RPMI8226 (cell line): ENCODE data around the gene APLP2.
"Not testable (repeated sequence)": the region's sequence is repeated elsewhere in the genome, so short reads cannot be mapped to it uniquely, and the experiment has no call there.

Experiments
- DNase-seq: peaks from one replicate; pipeline ENCODE4 v3.0.0-alpha.2; 2015

The APLP2 gene

DNA sequence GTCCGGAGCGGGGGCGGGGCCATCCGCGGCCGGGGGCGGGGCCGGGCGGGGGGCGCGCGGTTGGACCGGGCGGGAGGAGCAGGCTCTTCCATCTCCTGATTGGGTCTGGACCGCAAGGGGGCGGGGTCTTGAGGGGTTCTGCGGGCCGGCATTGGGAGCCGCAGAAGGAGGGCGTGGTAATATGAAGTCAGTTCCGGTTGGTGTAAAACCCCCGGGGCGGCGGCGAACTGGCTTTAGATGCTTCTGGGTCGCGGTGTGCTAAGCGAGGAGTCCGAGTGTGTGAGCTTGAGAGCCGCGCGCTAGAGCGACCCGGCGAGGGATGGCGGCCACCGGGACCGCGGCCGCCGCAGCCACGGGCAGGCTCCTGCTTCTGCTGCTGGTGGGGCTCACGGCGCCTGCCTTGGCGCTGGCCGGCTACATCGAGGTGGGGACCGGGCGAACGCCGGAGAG lies at the start of gene APLP2:
TSS of gene APLP2 (plus strand) at position 236 of the 450 bp plus-strand sequence. CDS start at position 320, 84 bp downstream.
- peak; percentile 96 for DNase-seq

DNA sequence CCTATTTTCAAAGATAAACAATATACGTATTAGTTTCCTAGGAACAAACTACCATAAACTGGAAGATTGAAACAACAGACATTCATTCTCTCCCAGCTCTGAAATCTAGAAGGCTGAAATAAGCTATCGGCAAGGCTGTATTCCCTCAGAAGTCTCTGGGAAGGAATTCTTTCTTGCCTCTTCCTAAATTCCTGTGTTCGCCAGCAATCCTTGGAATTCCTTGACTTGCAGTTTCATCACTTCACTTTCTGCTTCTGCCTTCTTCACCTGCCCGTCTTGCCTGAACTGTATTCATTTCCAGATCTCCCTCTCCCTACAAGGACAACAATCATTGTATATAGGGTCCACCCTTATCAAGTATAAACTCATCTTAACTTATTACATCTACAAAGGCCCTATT lies 49.4 kb upstream of the APLP2 start:
- no peak for DNase-seq

DNA sequence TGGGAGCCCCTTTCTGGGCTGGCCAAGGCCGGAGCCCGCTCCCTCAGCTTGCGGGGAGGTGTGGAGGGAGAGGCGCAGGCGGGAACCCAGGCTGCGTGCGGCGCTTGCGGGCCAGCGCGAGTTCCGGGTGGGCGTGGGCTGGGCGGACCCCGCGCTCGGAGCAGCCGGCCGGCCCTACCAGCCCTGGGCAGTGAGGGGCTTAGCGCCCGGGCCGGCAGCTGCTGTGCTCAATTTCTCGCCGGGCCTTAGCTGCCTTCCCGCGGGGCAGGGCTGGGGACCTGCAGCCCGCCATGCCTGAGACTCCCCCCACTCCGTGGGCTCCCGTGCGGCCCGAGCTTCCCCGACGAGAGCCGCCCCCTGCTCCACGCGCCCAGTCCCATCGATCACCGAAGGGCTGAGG lies 48.1 kb upstream of the APLP2 start:
- not testable (repeated sequence) for DNase-seq

DNA sequence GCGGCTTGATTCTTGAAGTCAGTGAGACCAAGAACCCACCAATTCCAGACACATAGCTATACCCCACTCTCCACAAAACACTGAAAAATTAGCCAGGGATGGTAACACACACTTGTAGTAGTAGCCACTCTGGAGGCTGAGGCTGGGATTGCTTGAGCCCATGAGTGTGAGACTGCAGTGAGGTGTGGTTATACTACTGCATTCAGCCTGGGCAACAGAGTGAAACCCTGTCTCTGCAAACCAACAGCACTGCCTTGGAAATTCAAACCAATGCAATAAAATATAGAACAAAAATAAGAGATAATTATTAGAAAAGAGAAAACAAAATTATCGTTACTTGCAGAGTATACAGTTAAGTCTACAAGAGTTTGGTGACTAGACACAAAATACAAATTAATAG lies 46.9 kb upstream of the APLP2 start:
- DNase-seq: no peak

DNA sequence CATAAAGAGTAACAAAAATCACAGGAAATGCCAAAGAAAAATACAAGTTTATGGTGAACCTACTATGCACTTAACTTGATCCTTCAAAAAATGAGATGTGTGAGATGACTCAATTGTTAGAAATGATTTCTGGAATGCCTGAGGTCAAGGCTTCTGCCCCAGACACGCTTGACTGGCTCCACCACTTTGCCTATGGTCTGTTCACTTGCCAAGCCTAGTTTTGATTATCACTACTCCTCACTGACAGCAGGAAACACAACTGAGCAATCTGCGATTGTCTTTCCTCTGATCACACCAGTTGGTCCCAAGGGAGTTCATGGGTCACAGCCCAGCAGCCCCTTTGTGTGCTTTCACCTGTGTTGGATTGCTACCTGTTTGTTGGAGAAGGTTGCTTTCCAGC lies 46.5 kb upstream of the APLP2 start:
- no peak for DNase-seq

DNA sequence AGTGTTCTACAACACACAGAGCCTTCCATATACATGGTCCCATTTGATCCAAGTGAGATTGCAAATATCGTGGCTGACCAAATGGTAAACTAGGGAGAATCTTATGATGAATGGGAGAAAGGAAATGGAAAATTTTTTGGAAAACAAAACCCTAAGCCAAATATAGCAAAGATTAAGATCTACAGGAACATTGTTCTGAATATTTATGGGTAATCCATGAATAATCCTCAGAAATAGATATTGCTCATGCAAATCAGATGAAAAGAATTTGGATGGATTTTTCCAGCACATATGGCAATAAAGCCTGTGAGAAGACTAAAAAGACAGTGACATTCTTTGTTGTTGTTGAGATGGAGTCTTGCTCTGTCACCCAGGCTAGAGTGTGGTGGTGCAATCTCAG lies 45.3 kb upstream of the APLP2 start:
- no peak for DNase-seq

DNA sequence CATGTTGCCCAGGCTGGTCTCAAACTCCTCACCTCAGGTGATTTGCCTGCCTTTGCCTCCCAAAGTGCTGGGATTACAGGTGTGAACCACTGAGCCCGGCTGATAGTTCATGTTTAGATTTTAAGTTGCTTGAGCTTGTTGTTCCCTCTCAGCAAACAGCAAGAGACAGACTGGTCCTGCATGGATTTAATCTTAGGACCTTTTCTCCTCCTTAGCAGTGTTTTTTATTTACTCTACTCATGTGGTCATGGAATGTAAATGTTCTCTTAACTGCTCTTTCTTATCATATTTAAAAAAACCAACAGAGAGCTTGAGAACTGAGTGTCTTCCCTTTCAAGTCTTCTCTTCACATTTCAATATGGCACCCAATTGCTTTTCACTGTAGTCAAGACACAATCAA lies 44.3 kb upstream of the APLP2 start:
- no peak for DNase-seq

DNA sequence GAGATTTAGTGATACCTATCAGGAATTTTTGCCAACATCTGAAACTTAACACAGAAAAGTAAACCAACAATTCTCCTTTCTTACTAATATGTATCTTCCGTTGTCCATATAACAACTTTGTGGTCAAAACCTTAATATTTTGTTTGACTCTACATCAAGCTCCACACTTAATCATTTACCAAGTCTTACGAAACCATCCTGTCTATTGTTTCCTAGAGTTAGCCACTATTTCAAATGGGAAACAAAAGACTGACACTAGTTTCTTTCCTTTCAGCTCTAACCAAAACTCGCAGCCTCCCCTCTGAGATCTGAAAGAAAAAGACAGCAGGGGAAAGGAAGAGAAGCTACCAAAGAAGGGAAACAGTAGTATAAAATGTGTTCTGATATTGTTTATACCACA lies 40.6 kb upstream of the APLP2 start:
- no peak for DNase-seq

DNA sequence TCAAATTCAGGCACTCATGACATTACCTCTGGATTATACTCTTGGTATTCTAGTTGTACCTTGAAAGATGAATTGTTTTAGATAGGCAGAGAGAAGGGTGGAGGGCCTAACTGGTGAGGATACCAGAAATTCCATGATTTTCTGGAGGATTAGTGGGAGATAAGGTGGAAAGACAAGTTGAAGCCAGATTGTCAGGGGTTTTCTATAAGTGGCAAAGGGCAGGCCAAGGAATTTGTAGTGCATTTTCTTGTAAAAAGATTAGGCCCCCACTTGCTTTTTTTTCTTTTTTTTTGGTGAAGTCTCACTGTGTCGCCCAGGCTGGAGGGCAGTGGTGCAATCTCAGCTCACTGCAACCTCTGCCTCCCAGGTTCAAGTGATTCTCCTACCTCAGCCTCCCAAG lies 38.6 kb upstream of the APLP2 start:
- no peak for DNase-seq

DNA sequence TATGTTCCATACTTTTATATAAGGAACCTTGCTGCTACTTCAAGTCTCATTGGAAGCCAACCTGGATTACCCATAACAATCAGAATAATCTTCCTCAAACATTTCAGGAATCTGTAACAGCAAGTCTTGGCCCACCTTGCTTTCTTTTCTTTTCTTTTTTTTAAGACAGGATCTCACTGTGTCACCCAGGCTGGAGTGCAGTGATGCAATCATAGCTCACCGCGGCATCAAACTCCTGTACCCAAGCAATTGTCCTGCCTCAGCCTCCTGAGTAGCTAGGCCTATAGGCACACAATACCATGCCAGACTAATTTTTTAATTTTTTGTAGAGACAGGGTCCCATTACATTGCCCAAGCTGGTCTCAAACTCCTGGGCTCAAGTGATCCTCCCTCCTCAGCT lies 37.7 kb upstream of the APLP2 start:
- no peak for DNase-seq

DNA sequence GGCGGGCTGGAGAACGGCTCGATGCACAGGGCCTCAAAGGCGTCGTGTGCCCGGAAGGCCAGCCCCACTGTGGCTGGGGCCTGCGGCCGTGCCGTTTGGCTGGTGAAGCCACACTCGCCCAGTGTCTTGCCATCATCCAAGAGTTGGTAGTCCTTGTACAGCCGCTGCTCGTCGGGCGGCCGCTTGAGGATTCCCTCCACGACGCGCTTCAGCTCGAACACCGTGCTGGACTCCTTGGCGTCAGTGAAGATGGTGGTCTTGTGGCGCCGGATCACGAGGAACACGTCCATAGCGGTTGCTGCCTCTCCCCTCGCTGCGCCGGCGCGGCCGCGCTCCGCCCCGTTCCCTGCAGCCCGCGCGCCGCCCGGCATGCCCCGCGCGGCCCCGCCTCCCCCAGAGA lies 36.8 kb upstream of the APLP2 start:
- no peak for DNase-seq

DNA sequence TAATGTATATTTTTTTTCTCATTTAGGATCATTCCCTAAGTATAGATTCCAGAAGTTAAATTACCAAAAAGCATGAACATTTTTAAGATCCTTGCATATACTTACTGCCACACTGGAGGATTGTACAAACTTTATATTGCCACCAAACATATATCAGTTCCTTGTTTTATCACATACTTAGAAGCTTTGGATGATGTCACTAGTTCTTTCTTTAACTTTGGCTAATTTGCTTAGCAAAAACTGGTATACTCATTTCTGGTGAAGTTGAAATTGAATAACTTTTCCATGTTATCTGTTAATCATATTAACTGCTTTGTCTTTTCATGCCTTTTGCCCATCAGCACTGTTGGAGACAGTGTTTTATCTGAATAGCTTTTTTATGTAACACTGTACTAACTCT lies 35.5 kb upstream of the APLP2 start:
- DNase-seq: no peak

DNA sequence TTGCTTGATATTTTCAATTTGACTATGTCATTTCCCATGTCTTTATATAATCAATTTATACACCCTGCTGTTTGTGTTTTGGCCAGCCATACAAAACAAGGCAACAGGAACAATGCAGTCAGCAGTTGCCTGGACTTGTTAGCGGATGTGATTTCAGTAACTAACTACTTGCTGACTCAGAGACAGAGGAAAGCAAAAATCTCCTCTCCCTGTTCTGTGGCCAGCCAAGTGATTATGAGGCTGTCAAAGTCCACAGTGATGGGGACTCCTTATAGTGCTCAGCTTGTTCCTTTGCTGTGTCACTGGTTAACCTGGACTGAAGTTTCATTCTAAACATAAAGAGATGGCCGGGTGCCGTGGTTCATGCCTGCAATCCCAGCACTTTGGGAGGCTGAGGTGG lies 32.6 kb upstream of the APLP2 start:
- peak; percentile 24 for DNase-seq

DNA sequence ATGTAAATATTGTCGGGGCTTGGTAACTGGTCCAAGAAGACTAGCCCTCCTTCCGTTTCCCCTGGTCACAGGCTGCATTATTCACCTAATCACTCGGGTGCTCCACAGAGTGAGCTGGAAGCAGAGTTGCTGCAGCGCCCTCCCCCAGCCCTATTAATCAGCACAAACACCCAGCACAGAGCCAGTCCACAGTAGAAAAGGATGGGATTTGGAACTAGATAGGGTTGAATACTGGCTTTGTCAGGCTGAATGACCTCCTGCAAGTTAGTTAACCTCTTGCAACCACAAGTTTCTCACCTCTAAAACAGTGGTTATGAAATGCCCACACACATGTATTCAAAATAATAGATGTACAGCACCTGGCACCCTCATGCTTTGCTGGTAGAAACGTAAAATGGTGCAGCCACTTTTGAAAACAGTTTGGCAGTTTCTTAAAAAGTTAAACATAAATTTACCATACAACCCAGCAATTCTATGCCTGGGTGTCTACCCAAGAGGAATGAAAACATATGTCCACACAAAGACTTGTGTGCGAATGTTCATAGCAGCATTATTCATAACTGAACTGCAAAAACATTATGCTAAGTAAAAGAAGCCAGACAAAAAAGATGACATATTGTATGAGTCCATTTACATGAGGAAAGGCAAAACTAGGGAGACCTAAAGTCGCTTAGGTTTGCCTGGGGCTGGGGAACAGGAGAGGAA lies 31.7 kb upstream of the APLP2 start:
- DNase-seq: no peak

DNA sequence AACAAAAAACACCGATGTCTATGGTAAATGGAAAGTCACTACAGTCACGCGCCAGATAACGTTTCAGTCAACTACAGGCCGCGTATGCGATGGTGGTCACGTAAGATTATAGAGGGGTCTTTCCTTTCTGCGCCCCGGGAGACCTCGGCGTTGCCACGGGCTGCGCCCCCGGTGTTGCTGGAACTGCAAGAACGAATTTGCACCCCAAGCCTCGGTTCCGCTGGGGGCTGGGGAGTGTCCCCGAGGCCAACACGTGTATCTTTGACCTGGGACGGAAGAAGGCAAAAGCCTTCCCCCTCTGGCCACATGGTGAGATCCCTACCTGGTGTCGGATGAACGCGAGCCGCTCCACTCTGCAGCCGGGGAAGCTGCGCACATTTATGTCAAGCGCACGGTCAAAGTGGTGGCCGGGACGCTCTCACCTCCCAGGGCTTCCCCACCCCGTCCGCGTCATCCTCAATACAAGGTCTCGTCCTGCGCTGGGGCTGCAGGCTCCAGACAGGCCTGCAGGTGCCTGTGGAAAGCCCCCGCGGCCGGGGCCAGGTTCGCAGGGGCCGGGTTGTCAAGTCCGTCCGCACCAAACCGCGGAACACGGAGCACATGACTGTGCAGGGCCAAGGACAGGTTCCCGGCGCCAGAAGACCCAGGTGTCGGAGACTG lies 29.3 kb upstream of the APLP2 start:
- DNase-seq: no peak

DNA sequence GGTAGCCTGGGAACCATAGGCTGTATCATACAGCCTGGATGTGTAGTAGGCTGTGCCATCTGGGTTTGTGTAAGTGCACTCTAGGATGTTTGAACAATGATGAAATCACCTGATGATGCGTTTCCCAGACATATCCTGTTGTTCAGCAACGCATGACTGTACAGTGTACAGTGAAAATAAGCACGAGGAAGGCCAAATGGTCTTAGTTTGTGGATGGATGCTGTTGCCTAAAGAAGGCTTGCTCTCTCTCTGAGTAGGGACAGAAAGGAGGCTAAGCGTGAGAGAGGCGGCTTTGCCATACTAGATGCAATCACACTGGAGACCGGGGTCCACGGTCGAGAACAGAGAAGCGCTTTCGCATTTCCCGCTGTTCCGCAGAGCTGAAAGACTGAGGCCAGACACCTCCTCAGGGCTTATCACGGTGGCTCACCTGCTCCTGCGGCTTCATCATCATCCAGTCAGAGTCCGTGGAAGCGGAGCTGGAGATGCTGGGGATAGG lies 27.6 kb upstream of the APLP2 start:
- no peak for DNase-seq

DNA sequence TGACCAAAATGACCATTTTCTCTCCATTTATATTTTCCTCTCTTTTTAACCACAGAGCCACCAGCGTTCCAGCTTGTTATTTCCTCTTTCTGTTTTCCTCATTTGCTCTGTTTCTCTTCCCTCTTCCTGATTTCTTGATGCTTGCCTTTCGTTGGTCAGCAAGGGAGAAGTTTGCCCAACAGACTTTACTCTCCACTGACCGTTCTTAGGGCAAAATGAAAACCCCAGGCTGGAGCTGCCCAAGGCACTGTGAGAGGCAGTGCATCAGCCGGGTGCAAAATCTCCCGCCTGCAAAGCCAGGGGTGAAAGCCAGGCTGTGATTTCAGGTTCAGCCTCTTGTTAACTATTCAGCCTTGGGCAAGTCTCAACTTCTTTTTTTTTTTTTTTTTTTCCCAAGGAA lies 26.1 kb upstream of the APLP2 start:
- DNase-seq: no peak

DNA sequence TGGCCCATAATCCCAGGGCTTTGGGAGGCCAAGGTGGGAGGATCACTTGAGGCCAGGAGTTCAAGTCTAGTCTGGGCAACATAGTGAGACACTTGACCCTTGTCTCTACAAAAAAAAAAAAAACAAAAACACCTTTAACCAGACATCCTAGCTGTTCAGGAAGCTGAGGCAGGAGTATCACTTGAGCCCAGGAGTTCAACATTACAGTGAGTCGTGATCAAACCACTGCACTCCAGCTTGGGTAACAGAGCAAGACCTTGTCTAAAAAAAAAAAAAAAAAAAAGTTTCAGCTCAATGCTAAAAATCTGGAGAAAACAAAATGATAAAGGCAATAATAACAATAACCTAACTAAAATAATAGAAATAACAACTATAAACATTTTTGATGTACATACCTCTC lies 22.6 kb upstream of the APLP2 start:
- DNase-seq: no peak

DNA sequence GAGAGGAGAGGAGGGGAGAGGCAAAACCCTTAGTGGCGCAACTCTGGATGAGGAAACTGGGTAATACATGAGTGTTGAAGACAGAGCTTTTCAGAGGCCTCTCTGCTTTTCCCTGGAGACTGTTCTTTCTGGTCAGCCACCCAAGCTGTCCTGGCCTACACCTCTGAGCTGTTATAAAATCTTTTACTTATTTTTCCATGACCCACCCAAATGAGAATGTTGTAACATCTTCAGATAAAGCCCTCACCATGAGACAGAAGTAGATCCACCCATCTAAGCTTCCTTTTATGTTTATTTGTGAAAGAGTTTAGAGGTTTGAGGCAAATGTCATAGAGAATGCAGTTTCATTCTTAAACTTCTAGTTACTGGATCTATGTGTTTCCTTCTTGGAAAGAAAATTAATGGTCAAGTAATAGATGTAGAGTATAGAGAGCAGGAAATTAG lies 20.3 kb upstream of the APLP2 start:
- DNase-seq: no peak

DNA sequence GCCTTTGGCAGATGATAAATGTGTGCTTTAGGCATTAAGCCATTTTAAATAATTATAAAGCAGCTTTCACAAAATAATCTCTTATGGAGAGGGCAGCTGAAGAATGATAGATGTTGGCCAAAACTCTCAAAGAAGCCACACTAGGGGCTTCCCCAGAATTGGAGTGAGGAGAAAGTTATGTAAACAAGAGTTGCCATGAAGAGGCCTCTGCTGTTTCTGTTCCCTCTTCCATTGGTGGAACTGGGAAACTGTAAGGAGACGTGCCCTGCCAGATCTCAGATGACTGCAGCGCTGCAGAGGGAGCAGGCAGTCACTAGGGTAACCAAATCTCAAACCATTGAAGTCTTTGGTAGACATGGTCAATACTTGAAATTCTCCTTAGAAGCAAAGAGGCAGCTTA lies 19.4 kb upstream of the APLP2 start:
- no peak for DNase-seq

DNA sequence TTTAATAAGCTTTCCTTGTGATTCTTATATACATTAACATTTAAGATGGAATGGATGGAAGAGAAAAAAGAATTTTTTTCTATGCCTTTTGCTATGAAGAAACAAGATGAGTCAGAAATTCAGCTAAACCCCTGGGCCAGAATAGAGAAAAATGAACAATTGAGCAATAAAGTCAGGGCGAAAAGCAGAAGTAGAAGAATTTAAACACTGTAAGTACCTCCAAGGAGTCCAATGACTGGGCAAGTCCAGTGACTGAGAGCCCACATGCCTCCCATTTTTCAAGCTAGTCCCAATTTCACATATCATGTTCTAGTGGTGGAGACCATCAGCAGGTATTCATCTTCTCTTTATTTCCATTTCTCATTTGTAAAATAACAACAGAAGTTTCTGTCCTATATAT lies 18.6 kb upstream of the APLP2 start:
- DNase-seq: no peak

DNA sequence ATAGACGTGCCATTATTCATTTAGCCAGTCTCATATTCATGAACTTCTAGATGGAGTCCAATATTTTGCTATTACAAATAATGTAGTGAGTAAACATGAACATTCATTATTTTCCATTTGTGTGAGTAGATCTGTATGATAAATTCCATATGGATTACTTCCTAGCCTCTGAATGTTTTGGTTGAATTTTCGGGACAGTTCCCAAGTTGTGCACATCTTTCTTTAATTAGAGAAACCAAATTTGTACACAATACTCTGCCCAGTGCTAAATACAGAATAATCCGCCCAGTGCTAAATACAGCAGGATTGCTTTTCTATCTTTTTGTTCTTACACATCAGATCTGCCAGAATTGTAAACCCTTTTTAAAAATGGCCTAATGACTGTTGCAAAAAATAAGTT lies 17.1 kb upstream of the APLP2 start:
- no peak for DNase-seq

DNA sequence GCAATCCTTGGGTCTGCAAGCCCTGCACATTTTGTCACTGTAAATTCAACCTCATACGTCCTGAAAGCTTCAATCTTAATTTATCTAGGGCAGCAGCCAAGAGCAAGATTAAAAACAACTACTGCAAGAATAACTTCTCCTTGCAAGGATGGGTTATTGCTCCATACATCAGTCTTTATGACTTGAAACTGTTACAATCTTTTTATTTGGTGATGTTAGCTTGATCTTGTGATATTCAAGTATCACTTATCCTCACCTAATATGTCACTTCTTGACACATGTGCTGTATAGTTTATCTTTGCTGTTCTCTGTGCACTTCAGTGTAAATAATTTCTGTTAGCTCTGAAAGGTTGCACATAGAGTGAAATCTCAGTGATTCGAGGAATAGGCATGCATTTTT lies 14.7 kb upstream of the APLP2 start:
- no peak for DNase-seq

DNA sequence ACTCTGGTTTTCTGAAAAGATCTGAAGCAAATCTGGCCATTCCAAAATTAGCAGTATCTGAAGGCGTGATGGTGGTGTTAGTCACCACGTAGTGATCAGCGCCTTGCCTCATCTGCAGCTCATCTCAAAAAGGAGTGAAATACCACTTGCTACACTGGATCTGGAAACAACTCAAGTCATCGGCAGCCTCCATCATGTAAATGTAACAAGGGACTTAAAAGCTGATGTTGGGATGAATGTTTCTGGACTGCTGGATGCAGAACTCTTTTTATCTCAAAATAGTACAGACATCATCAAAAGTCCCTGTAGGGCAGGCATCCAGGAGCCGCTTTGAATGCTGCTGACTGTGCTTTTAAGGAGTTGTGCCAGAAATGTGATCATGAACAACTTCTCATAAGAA lies 14.1 kb upstream of the APLP2 start:
- DNase-seq: no peak

DNA sequence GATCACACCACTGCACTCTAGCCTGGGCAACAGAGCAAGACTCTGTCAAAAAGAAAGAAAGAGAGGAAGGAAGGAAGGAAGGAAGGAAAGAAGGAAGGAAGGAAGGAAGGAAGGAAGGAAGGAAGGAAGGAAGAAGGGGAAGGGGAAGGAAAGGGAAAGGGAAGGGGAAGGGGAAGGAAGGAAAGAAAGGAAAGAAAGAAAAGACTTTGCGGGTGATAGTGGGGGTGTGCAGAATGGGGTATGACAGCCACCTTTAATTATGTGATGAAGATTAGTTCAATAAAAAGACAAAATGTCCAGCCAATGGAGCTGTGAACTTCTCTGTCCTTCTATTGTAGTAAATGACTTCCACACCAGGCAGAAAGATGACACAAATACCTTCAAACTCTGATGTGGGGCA lies 8.7 kb upstream of the APLP2 start:
- no peak for DNase-seq
